HG03108 (cell line): Measurements from ENCODE around the gene KLF4.
"Not testable (repeated sequence)": the region's sequence is repeated elsewhere in the genome, so short reads cannot be mapped to it uniquely, and the experiment has no call there.

Experiments used
- ATAC-seq: cut with Tn5 transposase; IDR thresholded peaks from one replicate; pipeline ENCODE4 v1.9.1; 2021; ENCODE audit warnings: moderate library complexity; ENCODE audit not compliant: unreplicated experiment

Gene KLF4

DNA sequence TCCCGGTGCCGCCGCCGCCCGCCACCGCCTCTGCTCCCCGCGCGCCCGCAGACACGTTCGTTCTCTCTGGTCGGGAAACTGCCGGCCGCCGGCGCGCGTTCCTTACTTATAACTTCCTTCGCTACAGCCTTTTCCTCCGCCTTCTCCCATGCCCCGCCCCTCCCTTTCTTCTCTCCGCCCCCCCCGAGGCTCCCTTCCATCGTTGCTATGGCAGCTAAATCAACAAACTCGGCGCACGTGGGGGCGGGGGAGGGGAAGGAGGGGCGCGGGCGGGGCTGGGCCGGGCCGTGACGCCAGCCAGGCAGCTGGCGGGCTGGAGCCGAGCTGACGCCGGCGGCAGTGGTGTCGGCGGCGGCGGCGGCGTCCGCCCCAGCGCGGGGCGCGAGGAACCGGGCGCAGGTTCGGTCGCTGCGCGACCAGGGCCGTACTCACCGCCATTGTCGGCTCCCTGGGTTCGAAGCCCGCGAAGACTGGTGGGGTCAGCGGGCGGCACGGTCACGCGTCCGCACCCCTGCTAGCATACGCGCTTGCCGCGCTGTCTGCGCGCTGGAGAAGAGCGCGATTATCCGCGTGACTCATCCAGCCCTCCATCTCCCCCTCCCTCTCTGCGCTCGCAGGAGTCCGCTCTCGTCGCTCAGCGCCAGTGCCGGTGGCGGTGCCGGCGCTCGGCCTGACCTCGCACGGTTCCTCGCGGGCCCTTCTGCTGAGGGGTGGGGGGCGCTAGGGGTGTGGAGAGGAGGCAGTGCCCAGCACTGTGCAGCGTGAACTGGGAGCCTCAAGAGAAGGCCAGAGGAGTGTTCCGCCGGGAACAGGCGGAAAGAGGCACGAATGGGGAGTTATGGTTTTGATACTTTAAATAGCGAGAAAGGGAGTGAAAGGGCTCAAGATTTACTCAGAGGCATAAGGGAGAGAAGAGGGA is at the start of gene KLF4:
KLF4 (minus strand) TSS at position 83 of the 919 bp plus-strand sequence. CDS start 597 bp downstream, outside the sequence.
- ATAC-seq = peak; percentile 60

DNA sequence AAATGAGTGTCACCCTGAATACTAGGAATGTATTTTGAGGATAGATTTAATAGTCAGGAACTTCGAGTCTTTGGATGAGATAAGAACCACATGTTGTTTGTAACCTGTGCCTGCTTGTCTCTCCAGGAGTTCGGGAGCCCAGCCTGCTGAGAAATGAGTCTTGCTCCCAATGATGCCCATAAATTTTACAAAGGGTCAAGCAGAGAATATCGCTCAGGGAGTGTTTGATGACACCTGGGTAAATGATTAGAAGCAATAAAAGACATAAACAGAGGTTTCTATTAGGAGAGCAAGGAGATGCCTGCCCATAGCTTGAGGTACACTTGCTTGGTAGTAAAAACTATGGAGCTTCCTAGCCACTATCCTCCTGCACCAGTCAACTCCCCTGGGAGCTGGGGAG is 46.9 kb upstream of the KLF4 start:
- ATAC-seq = no peak

DNA sequence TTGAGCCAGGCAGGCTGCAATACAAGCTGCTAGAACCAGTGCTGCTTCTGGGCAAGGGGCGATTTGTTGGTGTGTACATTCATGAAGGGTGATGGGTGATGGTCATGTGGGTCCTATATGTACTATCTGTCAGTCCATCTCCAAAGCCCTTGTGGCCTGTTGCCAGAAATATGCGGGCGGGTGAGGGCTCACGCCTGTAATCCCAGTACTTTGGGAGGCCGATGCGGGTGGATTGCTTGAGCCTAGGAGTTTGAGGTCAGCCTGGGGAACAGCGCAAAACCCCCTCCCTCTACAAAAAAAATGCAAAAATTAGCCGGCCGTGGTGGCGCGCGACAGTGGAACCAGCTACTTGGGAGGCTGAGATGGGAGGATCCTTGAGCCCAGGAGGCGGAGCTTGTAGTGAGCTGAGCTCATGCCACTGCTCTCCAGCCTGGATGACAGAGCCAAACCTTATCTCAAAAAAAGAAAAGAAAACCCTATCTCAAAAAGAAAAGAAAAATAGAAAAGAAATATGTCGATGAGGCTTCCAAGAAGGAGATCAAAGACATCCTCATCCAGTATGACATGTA is 45.0 kb upstream of the KLF4 start:
- ATAC-seq = no peak

DNA sequence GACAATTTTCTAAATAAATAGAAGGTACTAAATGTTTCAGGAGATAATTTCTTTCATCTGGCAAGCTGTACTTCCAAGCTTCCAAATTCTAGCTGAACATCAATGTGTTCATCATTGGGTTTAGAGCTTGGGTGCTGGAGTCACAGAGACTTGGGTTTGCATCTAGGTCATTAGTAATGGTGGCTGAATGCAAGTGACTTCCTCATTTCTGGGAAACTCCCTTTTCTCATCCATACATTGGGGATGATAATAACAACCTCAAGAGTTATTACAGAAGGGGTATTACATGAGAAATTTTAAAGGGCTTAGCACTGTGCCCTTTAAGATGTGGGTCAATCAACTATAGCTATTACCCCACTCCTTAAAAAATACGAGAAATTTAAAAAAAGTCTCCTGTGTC is 41.1 kb upstream of the KLF4 start:
- ATAC-seq = no peak

DNA sequence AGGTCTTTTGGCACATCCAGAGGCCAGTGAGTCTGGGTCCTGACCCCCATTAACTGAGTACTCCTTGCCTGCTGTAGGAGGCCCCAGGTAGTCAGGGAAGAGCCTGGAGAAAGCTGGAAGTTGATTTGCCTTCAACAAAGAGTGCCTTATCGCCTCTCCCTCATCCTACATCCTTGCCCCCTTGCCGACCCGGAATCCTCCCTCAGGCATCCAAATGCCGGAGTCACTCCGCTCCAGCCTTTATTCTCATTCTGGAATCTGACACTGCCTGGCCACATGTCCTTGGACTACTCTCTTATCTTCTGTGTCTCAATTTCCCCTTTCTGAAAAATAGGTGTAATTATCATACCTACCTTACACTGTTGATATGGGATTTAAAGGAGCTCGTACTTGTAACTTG is 39.1 kb upstream of the KLF4 start:
- no peak for ATAC-seq

GRCh38 chr9:107523539-107523938 is 34.0 kb upstream of the KLF4 start:
- no peak for ATAC-seq

DNA sequence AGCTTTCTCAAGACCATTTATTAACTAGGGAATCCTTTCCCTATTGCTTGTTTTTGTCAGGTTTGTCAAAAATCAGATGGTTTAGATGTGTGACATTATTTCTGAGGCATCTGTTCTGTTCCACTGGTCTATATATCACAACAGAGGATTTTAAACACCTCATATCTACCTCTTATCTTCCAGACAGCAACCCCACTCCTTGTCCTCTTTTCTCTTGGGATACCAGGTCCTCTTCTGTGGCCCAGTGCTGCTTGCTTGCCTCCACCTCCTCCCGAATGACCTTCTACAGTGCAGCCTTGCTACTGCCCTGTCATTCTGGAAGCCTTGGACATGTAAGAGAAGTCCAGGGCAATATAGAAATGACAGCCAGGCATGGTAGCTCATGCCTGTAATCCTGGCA is 30.6 kb upstream of the KLF4 start:
- ATAC-seq = no peak

GRCh38 chr9:107518037-107518807 is 28.7 kb upstream of the KLF4 start:
- ATAC-seq = no peak

GRCh38 chr9:107513464-107514100 is 24.0 kb upstream of the KLF4 start:
- no peak for ATAC-seq

DNA sequence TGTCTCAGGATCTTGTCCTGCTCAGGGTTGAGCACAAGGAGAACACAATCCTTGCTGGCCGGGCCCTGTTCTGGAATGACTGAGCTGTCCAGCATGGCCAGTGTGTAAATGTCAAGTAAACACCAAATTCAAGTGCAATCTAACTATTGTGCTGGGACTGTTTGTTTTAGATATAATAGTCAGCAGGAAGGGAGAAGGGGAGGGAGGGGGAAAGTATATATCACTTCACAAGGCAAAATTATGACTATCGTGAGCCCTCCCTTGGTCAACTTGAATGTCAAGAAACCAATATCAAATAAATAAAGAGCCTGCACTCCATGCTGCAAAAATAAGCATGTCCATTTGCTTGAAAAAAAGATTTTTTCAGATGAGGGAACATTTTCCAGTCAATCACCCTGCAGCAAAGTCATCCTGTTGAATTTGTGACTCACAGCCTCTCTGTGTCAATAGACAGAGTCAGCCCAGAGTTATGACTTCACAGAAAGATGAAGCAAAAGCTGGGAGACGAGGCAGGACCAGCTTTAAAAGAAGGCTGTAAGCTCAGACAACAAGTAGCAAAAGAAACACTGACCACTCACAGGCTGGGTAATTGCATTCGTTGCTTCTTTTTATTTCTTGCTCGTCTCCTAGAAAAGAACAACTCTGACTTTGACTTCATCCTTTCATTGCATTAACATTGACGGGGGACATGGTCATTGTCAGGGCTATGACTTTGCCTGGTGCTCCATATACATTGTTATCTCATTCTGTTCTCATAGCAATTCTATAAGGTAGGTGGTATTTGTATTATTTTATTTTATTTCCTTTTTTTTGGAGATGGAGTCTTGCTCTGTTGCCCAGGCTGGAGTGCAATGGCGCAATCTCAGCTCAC is 15.3 kb upstream of the KLF4 start:
- no peak for ATAC-seq

DNA sequence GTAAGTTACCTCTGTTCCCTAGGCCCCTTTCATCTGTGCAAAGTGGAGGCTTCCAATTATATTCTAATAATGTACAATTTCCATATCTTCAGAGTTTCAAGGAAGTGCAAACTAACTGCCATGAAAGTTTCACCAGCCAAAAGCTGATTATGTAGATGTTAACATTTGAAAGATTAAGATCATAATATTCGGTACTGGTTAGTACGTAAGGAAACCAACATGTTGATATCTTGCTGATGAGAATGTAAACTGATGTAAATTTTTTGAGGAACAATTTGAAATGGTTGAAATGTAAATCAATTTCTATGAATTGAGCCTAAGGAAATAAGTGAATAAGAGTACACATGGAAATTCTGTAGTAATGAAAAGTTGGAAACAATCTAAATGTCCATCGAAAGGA is 12.9 kb upstream of the KLF4 start:
- no peak for ATAC-seq

DNA sequence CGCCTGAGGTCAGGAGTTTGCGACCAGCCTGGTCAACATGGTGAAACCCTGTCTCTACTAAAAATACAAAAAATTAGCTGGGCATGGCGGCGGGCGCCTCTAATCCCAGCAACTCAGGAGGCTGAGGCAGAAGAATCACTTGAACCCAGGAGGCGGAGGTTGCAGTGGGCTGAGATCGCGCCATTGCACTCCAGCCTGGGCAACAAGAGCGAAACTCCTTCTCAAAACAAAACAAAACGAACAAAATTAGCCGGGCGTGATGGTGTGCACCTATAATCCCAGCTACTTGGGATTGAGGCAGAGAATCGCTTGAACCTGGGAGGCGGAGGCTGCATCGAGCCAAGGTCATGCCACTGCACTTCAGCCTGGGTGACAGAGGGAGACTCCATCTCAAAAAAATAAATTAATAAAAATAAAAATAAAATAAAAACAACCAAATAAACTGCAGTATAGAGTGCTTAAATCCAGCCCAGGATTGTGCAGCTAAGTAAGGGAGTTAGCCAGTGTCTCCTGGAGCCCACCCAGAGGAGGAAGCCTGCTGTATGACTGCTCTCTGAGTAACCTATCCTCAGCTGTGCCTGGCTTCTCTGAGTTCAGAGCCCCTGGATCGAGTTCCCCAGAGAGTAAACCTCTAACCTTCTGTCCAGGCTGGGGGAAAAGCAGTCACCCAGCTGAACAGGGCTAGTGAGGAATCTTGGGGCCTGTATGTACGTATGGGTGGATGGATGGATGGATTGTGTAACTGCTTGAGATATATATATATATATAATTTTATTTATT is 11.0 kb upstream of the KLF4 start:
- not testable (repeated sequence) for ATAC-seq

DNA sequence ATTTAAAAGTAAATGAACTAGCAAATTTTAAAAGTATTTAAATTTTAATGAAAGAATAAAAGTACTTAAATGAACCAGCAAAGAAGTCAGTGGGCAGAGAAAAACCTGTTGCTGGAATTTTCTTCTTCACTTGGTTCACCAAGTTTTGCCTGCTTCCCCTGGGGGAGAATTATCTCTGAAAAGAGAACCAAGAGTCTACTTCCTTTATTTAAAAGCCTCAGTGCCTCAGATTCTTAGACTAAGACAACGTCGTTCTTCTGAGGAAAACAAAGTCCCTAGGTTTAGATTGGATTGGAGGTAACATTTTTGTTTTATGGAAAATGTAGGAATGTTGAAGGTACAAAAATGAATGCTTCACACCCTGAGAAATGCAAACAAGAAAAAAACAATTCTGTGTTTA is 7.4 kb upstream of the KLF4 start:
- no peak for ATAC-seq

- no peak for ATAC-seq
Observed at GRCh38 chr9:107492381-107492970, 2.9 kb upstream of the KLF4 start.

DNA sequence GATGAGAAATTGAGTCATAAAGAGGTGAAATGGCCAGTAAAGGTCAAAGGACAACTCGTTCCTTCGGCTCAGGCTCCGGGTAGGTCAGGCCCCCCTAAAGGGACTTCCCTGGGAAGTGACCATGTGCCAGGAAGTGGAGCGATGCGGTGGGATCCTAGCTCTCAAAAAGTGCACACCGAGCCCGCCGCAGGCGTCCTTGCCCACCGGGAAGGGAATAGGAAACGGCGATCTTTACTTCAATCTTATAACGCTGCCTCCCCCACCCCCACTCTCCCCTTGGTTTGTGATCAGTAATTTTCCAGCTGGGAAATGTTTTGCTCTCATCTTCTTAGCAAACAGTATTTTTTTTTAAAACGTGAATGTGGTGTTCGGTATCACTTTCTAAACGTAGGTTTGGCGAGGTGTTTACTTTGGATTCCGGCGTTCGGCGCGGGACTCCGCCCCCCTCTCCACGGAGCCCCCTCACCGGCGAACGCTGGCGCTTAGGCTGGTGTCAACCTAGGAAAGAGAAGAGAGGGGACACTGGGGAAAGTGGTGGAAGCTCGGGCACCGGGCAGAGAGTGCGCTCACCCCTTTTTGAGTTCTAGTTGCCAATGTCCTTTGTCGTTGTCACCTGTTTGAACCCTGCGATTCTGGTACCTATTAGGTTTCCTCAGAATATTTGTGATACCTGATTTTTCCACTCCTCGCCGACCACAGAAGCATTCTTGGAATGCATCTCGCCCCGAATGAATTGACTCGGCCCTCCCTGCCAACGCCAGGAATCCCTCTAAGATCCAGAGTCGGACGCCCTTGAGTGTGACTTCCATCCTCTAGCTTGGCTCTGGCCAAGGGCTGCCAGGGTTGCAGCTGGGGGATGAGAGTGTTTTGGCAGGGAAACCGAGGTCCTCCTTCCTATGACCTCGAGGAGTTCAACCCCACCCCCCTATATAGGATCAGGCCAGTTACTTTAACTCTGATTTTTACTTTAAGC is 1.8 kb upstream of the KLF4 start:
- no peak for ATAC-seq

DNA sequence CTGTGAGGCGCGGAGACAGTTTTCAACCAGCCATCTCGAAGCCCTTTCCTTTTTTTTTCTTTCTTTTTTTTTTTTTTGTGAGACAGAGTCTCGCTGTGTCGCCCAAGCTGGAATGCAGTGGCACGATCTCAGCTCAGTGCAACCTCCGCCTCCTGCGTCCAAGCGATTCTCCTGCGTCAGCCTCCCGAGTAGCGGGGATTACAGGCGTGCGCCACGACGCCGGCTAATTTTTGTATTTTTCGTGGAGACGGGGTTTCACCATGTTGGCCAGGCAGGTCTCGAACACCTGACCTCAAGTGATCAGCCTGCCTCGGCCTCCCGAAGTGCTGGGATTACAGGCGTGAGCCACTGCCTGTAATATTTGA is 1.0 kb upstream of the KLF4 start:
- ATAC-seq = not testable (repeated sequence)

DNA sequence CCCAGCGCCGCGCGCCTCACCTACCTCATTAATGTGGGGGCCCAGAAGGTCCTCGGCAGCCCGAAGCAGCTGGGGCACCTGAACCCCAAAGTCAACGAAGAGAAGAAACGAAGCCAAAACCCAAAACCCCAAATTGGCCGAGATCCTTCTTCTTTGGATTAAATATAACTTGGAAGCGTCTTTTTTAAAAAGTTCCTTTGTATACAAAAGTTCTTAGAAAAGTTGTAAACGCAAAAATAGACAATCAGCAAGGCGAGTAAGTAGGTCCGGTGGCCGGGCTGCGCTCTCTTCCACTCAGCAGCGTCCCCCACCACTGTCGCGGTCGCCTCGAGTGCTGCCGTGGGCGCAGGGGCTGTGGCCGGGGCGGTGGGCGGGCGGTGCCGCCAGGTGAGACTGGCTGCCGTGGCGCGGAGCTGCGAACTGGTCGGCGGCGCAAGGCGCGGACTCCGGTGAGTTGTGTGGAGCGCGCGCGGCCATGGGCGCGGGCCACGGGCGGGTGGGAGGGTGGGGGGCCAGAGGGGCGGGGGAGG is 360 bp downstream of the KLF4 start:
- ATAC-seq = no peak
